A673 (cell line): ENCODE data around the gene NOPCHAP1.

Experiments used
- CTCF ChIP-seq: fragments of 300-800, 200-600 bp; sonication (generic); conservative IDR thresholded peaks from 2 replicates; pipeline ENCODE4 v1.5.1; 2017; ENCODE audit warnings: low read depth, mild to moderate bottlenecking, antibody characterized with exemption, low read length, moderate library complexity, mixed read lengths
- EZH2 ChIP-seq: fragments of 200-600 bp; sonication (generic); IDR thresholded peaks from 2 replicates; pipeline ENCODE4 v1.6.1; 2017; ENCODE audit warnings: borderline replicate concordance, low read depth, mild to moderate bottlenecking, mixed read lengths, antibody characterized with exemption, low read length; ENCODE audit not compliant: poor library complexity, severe bottlenecking

- no peak for TF ChIP-seq CTCF
- TF ChIP-seq EZH2: no peak
Measured at GRCh38 chr12:104975587-104976343, 10.4 kb upstream of the NOPCHAP1 start.
